Measurements from ENCODE around the gene CDK15.

GRCh38 chr2:201837391-201837790 lies 31.1 kb downstream of the CDK15 start:
- TF ChIP-seq CTCF (IDR thresholded peaks at IDR 0.05; ENCODE audit: insufficient read depth, low read length, poor library complexity, severe bottlenecking) (no peak), EZH2phosphoT487 (conservative IDR thresholded peaks at IDR 0.05; ENCODE audit: low read length) (no peak)

Measured in SU-DHL-6 (cell line).